Islet of Langerhans (tissue), 1 donor: Measurements from ENCODE around the gene FIG4.
"Not testable (repeated sequence)": the region's sequence is repeated elsewhere in the genome, so short reads cannot be mapped to it uniquely, and the experiment has no call there.

Experiments used
- FAIRE-seq: peaks from one replicate; lab custom pipeline; 2011; peaks lifted over from hg19 to GRCh38; lab: Jason Lieb, UNC

The FIG4 gene

GRCh38 chr6:109854541-109855308, 163.6 kb downstream of the FIG4 start:
- FAIRE-seq = no peak

GRCh38 chr6:109855476-109856040, 164.5 kb downstream of the FIG4 start:
- not testable (repeated sequence) for FAIRE-seq

- FAIRE-seq = no peak
These were observed 170.8 kb downstream of the FIG4 start for GRCh38 chr6:109861946-109862345.

DNA sequence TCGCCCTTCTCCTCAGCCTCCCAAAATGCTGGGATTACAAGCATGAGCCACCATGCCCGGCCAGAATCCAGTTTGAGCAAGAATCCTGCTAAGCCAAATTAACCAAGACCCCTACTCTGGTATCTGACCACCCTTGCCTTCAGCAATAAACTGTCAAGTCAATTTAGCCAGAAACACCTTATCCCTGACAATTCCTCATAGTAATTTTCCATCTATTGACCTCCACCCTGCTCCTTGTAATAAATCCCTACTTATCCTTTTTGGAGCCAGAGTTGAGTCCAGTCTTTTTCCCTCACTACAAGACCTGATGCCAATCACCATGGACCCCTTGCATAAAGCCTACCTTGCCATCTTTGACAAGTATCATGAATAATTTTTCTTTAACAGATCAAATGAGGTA, 173.0 kb downstream of the FIG4 start:
- FAIRE-seq = no peak

- no peak for FAIRE-seq
These were observed 174.9 kb downstream of the FIG4 start for GRCh38 chr6:109865968-109866367.

DNA sequence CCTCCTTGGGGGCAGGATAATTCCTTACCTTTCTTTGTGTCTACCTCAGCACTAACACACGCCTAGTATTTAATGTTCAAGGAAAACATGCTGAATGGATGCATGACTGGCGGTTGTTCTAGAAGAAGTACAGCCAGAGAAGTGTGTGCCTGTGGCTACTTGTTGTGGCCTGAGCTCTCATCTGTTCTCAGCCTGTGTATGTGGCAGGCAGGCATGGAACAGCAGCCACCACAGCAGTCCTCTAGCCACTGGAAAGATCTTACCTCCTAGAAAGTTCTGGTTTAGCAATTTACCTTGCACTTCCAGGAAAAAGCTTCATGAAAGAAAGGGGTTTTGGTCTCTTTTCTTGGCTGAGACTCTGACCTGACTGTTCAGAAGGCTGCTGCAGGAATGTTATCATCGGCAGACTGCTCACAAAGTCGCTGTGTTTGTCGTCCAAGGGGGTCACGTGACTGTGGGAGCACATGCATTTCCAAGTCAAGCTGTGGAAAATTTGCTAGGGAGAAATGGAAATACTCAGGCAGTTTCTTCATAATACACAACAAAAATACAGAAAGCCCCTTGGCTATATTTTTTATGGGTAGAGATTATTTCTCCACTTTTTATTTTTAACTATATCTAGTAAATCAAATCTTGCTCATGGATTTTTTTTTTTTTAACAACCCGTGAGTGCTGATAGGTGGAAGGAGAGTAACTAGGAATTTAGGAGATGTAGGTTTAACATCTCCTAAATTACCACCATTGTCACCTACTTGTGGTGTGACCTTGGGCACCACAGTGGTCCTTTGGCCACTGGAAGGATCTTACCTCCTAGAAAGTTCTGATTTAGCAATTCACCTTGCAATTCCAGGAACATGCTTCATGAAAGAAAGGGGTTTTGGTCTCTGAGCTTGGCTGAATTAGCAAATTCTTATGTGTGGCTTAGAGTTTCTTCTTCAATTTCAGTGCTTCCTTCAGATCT, 176.2 kb downstream of the FIG4 start:
- peak; percentile 85 for FAIRE-seq

DNA sequence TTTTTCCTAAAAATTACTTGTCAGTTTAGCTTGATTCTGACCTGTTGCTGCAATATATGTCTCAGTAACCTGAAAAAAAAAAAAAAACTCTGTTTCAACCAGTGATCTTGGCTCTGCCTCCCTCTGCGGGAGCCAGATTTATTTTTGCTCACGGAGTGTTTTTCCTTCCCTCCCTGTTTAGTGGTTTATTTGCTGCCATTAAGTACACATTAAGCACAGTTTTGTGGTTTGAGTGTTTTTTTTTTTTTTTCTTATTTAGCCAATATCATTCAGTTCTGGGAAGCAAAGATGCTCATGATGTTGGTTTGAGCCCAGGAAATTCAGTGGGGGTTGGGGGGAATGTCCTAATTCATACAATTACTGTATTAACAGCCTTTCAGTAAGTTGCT, 176.9 kb downstream of the FIG4 start:
- FAIRE-seq = peak; percentile 94

DNA sequence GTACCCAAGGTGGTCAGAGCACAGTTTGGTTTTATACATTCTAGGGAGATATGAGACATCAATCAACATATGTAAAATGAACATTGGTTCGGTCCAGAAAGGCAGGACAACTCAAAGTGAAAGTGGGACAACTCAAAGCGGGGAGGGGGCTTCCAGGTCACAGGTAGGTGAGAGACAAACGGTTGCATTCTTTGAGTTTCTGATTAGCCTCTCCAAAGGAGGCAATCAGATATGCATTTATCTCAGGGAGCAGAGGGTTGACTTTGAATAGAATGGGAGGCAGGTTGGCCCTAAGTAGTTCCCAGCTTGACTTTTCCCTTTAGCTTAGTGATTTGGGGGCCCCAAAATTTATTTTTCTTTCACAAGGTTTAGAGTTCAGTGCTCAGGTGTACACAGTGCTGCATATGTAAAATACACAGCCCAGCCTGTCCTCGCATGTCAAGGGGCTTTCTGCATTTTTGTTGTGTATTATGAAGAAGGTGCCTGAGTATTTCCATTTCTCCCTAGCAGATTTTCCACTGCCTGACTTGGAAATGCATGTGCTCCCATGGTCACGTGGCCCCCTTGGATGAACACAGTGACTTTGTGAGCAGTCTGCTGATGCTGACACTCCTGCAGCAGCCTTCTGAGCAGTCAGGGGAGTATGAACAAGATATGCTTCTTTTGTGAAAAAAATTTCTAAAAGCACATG, 178.4 kb downstream of the FIG4 start:
- peak; percentile 49 for FAIRE-seq

DNA sequence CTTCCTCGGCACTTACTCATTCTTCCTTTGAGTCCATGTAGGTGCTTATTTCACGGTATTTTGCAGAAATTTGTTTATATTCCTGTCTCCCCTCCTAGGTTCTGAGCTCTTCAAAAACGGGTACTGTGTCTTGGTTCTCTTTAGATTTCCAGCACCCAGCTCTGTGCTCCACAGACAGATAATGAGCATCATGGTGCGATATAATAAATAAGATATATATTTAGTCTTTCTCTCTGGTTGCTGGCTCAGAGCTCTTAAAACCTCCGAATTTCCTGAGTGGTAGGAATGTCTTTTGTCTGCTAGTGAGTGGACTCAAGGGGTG, 179.0 kb downstream of the FIG4 start:
- FAIRE-seq = no peak

DNA sequence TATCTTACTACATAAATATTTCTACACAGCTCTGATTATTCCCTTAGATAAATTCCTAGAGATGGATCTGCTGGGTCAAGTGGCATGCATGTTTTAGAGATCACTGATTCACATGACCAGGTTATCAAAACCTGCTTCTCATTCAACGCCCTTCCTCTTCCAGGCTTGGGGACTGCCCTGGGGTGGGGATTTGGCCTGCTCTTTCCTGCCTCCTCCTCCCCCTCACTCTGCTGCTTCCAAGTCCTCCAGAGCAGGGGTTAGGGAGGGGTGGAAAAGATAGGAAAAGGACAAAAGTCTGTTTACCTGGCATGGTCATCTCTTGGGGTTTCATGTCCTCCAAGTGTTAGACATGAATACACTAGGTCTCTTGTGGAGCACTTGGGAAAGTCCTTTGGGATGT, 181.5 kb downstream of the FIG4 start:
- no peak for FAIRE-seq

DNA sequence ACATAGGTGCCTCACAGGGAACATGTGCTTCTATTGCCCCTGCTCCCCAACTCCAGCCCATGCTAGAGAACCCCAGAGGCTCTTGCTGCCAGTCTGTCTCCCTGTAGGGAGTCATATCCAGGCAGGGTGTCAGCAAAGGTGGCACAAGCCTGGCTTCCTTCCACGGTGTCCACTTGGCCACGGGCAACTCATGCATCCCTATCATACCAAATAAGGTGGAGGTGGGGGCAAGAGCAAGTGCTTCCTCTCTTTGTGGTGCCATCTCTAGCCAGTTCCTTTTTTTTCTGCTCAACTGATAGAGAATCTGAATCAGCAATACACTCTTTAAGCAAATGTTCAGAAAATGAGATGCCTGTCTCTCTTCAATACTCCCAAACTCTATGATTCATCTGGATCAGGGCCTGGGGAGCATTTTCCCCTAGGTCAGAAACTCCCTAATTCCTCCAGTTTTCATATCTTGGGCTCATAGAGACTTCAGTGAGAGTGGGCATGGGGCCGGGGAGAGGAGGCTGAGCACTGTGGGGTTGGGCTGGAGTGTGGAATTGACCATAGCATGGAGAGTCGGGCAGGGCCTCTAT, 182.0 kb downstream of the FIG4 start:
- no peak for FAIRE-seq

DNA sequence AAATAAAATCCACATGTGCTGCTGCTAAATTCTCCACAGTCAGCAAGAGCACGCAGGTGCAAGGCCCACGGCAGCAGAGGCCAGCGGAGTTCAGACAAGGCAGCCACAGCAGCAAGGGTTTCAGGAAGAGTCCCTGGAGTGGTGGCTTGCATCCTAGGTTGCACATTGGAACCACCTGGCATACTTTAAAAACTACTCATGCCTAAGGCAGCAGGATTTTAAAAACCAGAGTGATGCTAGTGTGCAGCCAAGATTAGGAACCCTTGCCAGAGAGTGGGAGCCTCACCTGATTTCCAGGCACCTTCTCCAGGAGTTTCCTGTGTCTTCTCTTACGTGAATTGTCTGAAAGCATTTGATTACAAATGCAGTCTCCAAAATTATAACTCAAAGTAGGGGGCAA, 183.0 kb downstream of the FIG4 start:
- no peak for FAIRE-seq

GRCh38 chr6:109874621-109875020, 183.5 kb downstream of the FIG4 start:
- no peak for FAIRE-seq
